ENCODE measurements around the gene TTF2.

TTF2 gene

DNA sequence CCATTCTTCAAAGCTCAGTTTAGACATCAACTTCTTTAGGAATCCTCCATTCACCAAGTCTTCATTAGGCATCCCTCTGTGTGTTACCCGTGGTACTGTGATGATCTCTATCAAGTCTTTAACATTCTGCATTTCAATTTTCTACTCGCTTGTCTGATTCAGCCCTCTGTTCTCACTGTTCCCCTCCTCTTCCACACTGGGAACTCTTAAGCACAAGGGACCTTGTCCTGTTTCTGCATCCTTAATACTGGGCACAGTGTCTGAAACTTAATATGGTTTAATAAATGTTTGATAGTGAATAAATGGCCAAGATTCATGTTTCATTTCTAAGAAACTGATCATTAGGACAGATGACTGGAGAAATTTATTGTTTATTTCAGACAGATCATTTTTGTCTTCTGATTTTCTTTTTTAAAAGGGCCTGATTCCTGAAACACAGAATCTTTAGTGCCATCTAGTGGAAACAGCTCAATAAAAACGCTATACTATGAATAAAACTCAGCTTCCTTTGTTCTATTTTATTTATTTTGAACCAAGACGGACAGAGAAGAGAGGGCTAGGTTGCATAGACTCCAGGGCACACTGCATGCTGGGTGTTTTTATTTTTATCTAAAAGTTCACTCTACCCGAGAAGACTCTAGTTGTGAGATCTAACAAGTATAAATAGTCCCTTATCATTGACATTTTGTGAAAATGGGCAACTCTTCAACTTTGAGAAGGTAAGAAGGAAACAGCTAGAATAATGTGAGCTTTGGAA is 68.4 kb downstream of the TTF2 start:
- in situ Hi-C loops (cut with MboI; ENCODE audit: low pct_unique_long_range_greater_than_20kb, low sequenced_read_pairs, unreplicated experiment) = no loop called here
- peak; percentile 52 for TF ChIP-seq CTCF (IDR thresholded peaks at IDR 0.05; ENCODE audit: extremely low read depth, insufficient read depth, missing control alignments)
- peak; percentile 48 for DNase-seq (ENCODE audit: low spot score)

DNA sequence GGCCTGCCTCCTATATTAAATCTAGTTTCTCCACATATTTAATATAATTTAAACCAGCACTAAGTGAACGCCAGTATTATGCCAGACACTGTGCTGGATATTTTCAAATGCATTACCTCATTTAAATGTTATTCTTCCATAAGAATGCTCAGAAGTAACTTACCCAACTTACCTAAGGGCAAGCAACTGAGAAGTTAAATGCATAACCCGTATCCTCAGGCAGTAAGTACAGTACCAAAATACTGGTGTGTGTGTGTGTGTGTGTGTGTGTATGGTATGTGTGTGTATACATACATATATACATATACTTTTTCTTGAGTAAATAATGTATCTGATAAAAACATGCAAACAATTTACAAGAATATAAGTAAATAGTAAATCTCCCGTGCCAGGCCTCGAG is 70.4 kb downstream of the TTF2 start:
- no peak for DNase-seq (ENCODE audit: low spot score)
- in situ Hi-C loops (cut with MboI; ENCODE audit: low pct_unique_long_range_greater_than_20kb, low sequenced_read_pairs, unreplicated experiment) = no loop called here
- TF ChIP-seq CTCF (IDR thresholded peaks at IDR 0.05; ENCODE audit: extremely low read depth, insufficient read depth, missing control alignments) = no peak

- in situ Hi-C loops (cut with MboI; ENCODE audit: low pct_unique_long_range_greater_than_20kb, low sequenced_read_pairs, unreplicated experiment) = no loop called here
- no peak for TF ChIP-seq CTCF (IDR thresholded peaks at IDR 0.05; ENCODE audit: extremely low read depth, insufficient read depth, missing control alignments)
- DNase-seq (ENCODE audit: low spot score) = no peak
Observed at GRCh38 chr1:117135329-117135728, 75.2 kb downstream of the TTF2 start.

DNA sequence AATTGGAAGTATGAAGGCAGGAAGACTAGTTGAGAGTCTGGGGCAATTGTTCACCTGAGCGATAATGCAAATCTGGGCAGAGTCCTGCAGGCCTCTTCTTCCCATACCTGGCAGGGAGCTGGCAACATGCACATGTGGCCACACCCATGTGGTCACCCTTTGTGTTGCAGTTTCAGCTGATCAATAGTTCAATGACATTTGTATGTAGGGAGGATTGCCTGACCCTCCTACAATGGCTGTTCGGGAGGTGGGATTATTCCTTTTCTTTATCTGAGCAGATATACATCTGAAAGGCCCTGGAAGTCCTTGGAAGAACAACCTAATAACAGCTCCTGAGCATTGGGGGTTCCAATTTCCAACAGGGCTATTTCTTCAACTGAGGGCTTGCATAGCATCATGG is 76.6 kb downstream of the TTF2 start:
- TF ChIP-seq CTCF (IDR thresholded peaks at IDR 0.05; ENCODE audit: extremely low read depth, insufficient read depth, missing control alignments) = no peak
- DNase-seq (ENCODE audit: low spot score) = no peak
- in situ Hi-C loops (cut with MboI; ENCODE audit: low pct_unique_long_range_greater_than_20kb, low sequenced_read_pairs, unreplicated experiment) = no loop called here

DNA sequence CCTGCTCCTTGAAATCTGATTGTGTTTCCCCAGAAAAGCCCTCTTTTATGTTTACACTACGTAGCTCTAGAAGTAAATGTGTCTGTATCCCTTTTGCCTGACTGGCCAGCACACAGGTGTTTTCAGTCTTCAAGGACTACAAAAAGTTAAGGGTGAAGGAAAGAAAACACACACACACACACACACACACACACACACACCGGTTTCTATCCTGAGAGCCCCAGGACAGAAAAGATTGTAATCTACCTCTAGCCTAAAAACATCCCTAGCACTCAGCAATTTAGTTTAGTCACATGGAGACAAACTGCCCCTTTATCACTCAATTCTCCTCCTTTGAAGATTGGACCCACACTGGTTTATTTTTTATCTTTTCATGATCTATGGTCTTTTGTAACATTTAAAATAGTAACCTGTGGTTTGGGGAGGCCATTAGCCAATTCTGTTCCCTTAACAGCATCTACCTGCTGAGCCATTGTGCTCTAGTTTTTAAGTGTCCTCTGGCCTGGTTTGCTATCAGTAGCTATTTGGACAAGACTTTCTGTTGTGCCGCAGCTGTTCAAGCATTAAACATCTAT is 77.2 kb downstream of the TTF2 start:
- in situ Hi-C loops (cut with MboI; ENCODE audit: low pct_unique_long_range_greater_than_20kb, low sequenced_read_pairs, unreplicated experiment) = no loop called here
- no peak for DNase-seq (ENCODE audit: low spot score)
- TF ChIP-seq CTCF (IDR thresholded peaks at IDR 0.05; ENCODE audit: extremely low read depth, insufficient read depth, missing control alignments) = no peak

DNA sequence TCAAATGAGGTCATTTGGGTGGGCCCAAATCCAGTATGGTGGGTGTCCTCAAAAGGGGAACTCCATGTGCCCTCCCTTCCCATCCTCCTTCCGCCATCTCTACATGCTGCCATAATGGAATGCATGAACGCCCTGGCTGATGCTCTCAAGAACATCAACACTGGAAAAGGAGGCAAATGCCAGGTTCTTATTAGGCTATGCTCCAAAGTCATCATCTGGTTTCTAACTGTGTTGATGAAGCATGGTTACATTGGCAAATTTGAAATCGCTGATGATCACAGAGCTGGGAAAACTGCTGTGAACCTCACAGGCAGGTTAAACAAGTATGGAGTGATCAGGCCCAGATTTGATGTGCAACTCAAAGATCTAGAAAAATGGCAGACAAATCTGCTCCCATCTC is 78.0 kb downstream of the TTF2 start:
- no peak for TF ChIP-seq CTCF (IDR thresholded peaks at IDR 0.05; ENCODE audit: extremely low read depth, insufficient read depth, missing control alignments)
- DNase-seq (ENCODE audit: low spot score) = no peak
- in situ Hi-C loops (cut with MboI; ENCODE audit: low pct_unique_long_range_greater_than_20kb, low sequenced_read_pairs, unreplicated experiment) = no loop called here
